GOT3 (cell line): ENCODE data around the gene PLEKHG3.

Source experiments
- DNase-seq: peaks from one replicate; lab custom pipeline; 2025; ENCODE audit warnings: mixed read lengths; lab: John Stamatoyannopoulos, UW

Gene PLEKHG3

GRCh38 chr14:64707661-64708060 lies 3.4 kb downstream of the PLEKHG3 start:
- DNase-seq, result no peak

- DNase-seq, result no peak
These were observed 4.2 kb downstream of the PLEKHG3 start for GRCh38 chr14:64708148-64709004.

GRCh38 chr14:64709126-64709525 lies 4.9 kb downstream of the PLEKHG3 start:
- DNase-seq, result no peak

- DNase-seq, result no peak
These were observed 6.8 kb downstream of the PLEKHG3 start for GRCh38 chr14:64711039-64711438.

- no peak for DNase-seq
These were observed 9.5 kb downstream of the PLEKHG3 start for GRCh38 chr14:64713677-64714076.

GRCh38 chr14:64714432-64715025 lies 10.3 kb downstream of the PLEKHG3 start:
- no peak for DNase-seq

- no peak for DNase-seq
These were observed 11.0 kb downstream of the PLEKHG3 start for GRCh38 chr14:64715146-64715627.

GRCh38 chr14:64715628-64716412 lies 11.6 kb downstream of the PLEKHG3 start:
- no peak for DNase-seq

- DNase-seq, result no peak
These were observed 13.6 kb downstream of the PLEKHG3 start for GRCh38 chr14:64717870-64718269.

GRCh38 chr14:64718762-64719161 lies 14.5 kb downstream of the PLEKHG3 start:
- no peak for DNase-seq

GRCh38 chr14:64719601-64720000 lies 15.4 kb downstream of the PLEKHG3 start:
- no peak for DNase-seq

- DNase-seq, result no peak
These were observed 15.9 kb downstream of the PLEKHG3 start for GRCh38 chr14:64720131-64720576.

- no peak for DNase-seq
These were observed 17.2 kb downstream of the PLEKHG3 start for GRCh38 chr14:64721391-64721791.

GRCh38 chr14:64721899-64722298 lies 17.7 kb downstream of the PLEKHG3 start:
- no peak for DNase-seq

- DNase-seq, result no peak
These were observed 18.7 kb downstream of the PLEKHG3 start for GRCh38 chr14:64722842-64723447.

GRCh38 chr14:64723691-64724577 lies 19.7 kb downstream of the PLEKHG3 start:
- DNase-seq, result no peak

GRCh38 chr14:64724578-64724930 lies 20.3 kb downstream of the PLEKHG3 start:
- DNase-seq, result no peak

- no peak for DNase-seq
These were observed 21.1 kb downstream of the PLEKHG3 start for GRCh38 chr14:64725261-64725815.

- no peak for DNase-seq
These were observed 21.8 kb downstream of the PLEKHG3 start for GRCh38 chr14:64725879-64726584.

GRCh38 chr14:64726585-64726890 lies 22.3 kb downstream of the PLEKHG3 start:
- DNase-seq, result no peak
